SHP77 treated with DMSO at 0.1 percent for 48 hours (cell line): Measurements from ENCODE around the gene CNTNAP1.
A peak's percentile ranks its signal among the peaks of the same experiment; 100 is the strongest.
"Not testable (repeated sequence)": the region's sequence is repeated elsewhere in the genome, so short reads cannot be mapped to it uniquely, and the experiment has no call there.

Experiments used
- DNase-seq: peaks from one replicate; lab custom pipeline; 2025; lab: John Stamatoyannopoulos, UW

Gene CNTNAP1

DNA sequence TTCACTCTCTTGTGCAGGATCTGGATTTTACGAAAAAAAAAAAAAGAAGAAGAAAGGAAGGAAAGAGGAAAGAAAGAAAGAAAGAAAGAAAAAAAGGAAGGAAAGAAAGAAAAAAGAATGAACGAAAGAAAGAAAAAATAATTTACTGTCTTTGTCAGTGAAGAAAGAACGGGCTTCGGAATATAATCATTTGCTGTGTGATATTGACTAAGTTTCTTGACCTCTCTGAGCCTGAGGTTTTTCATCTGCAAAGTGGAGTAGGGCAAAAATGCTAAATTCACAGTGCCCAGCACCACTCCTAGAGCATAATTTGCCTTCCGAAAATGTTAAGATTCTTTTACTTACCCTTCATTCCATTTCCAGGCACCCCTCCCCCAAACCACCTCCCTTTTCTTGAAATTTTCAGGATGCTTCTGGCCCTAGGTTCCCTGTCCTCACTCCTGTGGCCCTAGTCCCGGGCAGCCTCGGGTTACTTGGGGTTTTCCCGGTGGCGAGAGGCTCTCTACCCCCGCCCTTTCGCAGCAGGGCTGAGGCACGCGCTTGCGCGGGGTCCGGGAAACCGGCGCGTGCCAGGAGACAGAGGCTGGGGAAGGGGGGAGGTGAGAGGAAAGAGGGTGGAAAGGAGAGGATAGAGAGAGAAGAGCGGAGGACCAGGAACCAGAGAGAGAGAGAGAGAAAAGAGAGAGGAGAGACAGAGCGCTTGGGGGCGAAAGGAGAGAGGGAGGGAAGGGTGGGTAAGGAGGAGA is at the start of gene CNTNAP1:
Gene CNTNAP1, plus strand, starts transcription at position 556 of the 746 bp plus-strand sequence. CDS start 299 bp downstream, outside the sequence.
- peak; percentile 25 for DNase-seq

DNA sequence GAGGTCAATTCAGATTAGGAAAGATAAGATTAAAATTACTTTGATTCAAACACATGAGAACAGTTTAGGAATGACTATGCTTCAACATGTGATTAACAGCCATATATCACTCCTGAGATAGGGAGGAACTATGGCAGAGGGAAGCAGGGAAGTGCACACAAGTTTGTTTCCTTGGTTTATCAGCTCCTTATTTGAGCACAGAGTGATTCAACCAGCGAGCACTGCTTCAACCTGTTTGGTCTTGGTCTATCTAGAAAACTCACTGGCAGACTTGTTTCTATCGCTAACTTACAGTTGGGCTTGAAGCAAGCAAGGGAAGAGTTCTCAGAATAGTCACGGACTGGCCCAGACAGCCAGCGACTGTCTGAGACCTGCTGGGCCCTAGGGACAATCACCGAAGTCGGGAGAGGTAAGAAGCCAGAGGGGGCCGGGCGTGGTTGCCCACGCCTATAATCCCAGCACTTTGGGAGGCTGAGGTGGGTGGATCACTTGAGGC is 49.3 kb upstream of the CNTNAP1 start:
- DNase-seq = no peak

DNA sequence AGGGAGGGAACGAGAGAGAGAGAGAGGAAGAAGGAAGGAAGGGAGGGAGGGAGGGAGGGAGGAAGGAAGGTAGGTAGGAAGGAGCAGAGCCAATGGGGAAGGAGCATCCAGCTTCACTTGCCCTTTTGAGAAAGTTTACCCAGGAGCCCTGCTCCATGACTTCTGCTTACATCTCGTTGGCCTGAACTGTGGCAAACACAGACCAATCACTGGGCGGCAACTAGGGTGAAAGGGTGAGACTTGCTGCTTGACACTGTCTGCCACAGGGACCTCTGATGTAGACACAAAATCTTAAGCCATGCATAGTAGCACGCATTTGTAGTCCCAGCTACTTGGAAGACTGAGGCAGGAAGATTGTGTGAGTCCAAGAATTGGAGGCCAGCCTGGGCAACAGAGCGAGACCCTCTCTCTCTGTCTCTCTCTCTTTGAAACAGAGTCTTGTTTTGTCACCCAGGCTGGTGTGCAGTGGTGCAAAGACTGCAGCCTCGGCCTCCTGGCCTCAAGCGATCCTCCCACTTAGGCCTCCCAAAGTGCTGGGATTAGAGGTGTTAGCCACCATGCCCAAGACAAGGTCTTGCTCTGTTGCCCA is 42.7 kb upstream of the CNTNAP1 start:
- no peak for DNase-seq

GRCh38 chr17:42640121-42640520 is 42.2 kb upstream of the CNTNAP1 start:
- no peak for DNase-seq

GRCh38 chr17:42642336-42642735 is 40.0 kb upstream of the CNTNAP1 start:
- DNase-seq = no peak

GRCh38 chr17:42647778-42648177 is 34.6 kb upstream of the CNTNAP1 start:
- no peak for DNase-seq

GRCh38 chr17:42651392-42651791 is 30.9 kb upstream of the CNTNAP1 start:
- DNase-seq = no peak

- no peak for DNase-seq
These were observed 28.9 kb upstream of the CNTNAP1 start for GRCh38 chr17:42653179-42654124.

DNA sequence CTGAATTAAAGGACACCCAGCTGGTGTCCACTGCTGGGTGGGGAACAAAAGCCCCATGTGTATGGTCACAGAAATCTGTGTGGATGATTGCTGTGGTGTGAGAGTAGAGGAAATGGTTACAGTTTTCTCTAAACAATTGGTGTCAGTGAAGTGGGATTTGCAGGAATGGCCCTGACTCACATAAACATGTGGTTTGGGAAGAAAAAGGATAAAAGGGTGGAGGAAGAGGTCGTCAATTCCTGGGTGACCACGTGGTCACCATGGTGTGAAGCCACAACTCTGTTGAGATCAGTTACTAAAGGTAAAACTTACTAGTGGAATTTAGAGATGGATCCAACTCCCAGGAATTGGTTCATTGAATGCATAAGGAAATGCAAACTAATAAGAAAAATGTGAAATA is 26.8 kb upstream of the CNTNAP1 start:
- DNase-seq = no peak

DNA sequence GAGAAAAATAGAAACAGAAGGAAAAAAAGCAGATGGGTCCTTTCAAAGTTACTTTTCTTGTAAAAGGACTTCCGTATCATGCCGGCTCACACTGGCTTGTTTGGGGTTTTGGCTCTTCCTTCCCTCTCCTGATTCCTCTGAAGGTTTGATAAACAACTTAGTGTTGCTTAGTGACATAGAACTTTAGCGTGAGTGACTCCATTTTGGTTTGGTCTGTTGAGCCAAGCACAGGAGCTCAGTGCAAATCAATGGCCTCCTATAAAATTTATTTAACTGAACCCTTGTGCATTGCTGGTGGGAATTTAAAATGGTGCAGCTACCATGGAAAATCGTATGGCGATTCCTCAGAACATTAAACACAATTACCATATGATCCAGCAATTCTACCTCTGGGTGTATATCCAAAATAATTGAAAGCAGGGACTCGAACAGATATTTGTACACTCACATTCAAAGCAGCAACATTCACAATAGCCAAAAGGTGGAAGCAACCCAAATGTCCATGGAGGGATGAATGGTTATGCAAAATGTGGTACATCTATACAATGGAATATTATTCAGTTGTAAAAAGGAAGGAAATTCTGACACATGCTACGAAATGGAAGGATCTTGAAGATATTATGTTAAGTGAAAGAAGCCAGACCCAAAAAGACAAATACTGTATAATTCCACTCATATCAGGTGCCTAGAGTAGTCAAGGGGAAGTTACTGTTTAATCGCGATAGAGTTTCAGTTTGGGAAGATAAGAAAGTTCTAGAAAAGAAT is 24.3 kb upstream of the CNTNAP1 start:
- DNase-seq = no peak

GRCh38 chr17:42659079-42659931 is 23.0 kb upstream of the CNTNAP1 start, which contains the start of gene TUBG2:
TUBG2 (plus strand) TSS chr17:42659284; CDS start chr17:42659504, 220 bp downstream.
- peak; percentile 87 for DNase-seq

DNA sequence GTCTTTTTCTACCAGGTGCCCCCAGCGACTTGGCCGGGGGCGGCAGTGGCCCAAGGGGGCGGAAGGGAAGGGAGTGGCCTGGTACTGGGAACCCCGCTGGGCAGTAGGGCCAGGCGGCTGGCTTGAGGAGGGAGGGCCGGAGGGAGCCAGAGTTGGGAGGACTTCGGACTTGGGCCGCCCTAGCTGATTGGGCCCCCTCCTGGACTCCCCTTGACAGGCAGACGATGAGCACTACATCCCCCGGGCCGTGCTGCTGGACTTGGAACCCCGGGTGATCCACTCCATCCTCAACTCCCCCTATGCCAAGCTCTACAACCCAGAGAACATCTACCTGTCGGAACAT is 22.4 kb upstream of the CNTNAP1 start:
- not testable (repeated sequence) for DNase-seq

- no peak for DNase-seq
These were observed 21.5 kb upstream of the CNTNAP1 start for GRCh38 chr17:42660692-42661345.

GRCh38 chr17:42665581-42666001 is 16.7 kb upstream of the CNTNAP1 start:
- no peak for DNase-seq

DNA sequence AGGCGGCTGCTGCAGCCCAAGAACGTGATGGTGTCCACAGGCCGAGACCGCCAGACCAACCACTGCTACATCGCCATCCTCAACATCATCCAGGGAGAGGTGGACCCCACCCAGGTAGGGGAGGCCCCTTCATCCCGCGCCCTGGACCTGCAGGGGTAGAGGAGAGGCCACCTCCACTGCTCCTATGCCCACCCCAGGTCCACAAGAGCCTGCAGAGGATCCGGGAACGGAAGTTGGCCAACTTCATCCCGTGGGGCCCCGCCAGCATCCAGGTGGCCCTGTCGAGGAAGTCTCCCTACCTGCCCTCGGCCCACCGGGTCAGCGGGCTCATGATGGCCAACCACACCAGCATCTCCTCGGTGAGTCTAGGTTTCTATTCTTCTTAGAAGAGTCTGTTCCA is 16.2 kb upstream of the CNTNAP1 start:
- DNase-seq = not testable (repeated sequence)

DNA sequence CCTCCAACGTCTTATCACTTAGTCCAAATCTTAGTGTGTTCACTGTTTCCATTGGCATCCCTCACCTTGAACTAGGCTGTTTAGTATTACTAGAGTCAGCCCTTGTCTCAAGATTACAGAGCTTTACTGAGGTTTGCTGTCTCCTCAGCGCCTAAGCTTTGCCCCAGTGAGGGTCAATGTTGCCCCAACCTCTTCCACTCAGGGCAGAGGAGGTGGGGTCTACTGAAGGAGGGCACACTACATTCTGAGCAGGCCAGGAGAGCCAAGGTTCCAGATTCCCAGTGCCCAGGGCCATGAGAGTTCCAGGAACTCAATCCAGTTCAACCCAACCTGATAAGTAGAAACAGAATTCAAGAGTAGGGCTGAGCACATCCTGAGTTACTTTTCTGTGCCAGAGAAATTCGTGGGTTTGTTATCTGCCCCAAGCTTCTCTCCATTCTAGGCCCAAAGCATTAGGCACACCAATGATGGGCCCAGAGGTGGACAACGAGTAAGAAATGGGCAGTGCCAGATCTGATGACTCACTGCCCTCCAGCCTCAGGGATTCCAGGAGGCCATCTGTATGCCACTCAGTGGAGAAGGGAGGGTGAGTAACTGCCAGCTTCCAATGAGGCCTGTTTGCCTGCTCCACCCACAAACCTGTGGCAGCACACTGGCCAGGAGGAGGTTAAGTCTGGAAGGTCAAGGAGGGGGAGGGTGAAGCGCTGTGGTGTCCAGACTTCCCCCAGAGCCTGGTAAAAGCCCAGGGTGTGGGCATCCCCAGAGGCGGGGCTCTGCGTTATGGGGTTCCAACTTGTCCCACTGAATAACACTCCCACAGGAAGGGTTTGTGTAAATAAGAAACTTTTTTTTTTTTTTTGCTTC is 15.0 kb upstream of the CNTNAP1 start:
- DNase-seq = peak; percentile 15

DNA sequence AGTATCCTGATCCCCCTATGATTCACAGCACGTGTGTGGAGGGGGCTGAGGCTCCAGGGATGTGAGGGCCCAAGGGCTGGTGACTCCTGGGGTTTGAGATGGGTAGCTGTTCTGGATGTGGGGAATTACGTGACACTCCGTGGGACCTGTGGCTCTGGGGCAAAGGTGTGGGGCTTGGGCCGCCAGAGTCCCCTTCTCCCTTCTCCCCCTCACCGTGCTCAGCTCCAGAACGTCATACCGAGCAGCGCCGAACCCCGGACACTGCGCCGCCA is 12.7 kb upstream of the CNTNAP1 start:
- DNase-seq = no peak

- no peak for DNase-seq
These were observed 12.1 kb upstream of the CNTNAP1 start for GRCh38 chr17:42669977-42670788.
